Natural killer cell (primary cell): ENCODE measurements around the gene NAA10. TPM values are rescaled to one million over a fixed set of nuclear protein-coding genes. Genes with fewer than 3 reads are reported as not detected.

ENCODE experiments used
- ATAC-seq, 3 donors: fragments of 150-1000 bp in 2 of 3; fragments of 200-7000 bp in 1 of 3; cut with Tn5 transposase; 1 replicate in 1 of 3; 2 replicates in 2 of 3; pipeline ENCODE4 v1.10.0; 2021; ENCODE audit warnings: mild to moderate bottlenecking in 2 of 3, moderate library complexity in 2 of 3
- DNase-seq, 2 donors: peaks; one replicate each; pipeline versions ENCODE4 v3.0.0 to v3.0.0-alpha.2; 2013 to 2021; ENCODE audit warnings: mixed read lengths in 1 of 2
- H3K27ac ChIP-seq: one replicate; pipeline ENCODE4 v1.5.1; 2013; ENCODE audit warnings: mild to moderate bottlenecking, low read length
- H3K27me3 ChIP-seq: one replicate; pipeline ENCODE4 v1.6.1; 2013; ENCODE audit warnings: low read length; ENCODE audit not compliant: control insufficient read depth, insufficient read depth
- H3K36me3 ChIP-seq: one replicate; pipeline ENCODE4 v1.6.1; 2013; ENCODE audit warnings: low read length; ENCODE audit not compliant: control insufficient read depth, insufficient read depth
- H3K4me1 ChIP-seq: one replicate; pipeline ENCODE4 v1.6.1; 2013; ENCODE audit warnings: low read length; ENCODE audit not compliant: control insufficient read depth, insufficient read depth
- H3K4me3 ChIP-seq: one replicate; pipeline ENCODE4 v1.5.1; 2013; ENCODE audit warnings: low read length
- H3K9me3 ChIP-seq: one replicate; pipeline ENCODE4 v1.6.1; 2013; ENCODE audit warnings: low read length; ENCODE audit not compliant: control insufficient read depth, insufficient read depth
- H3K27ac Mint-ChIP-seq, 2 donors: one replicate each; pipeline ENCODE4 v1.8.0; 2022; ENCODE audit warnings: mild to moderate bottlenecking in 2 of 2, mixed read lengths in 2 of 2, moderate library complexity in 1 of 2
- H3K27me3 Mint-ChIP-seq, 2 donors: one replicate each; pipeline ENCODE4 v1.8.0; 2022; ENCODE audit warnings: low read depth in 2 of 2, mixed read lengths in 2 of 2
- H3K36me3 Mint-ChIP-seq: one replicate; pipeline ENCODE4 v1.8.0; 2022; ENCODE audit warnings: mixed read lengths
- H3K4me1 Mint-ChIP-seq, 2 donors: one replicate each; pipeline ENCODE4 v1.8.0; 2022; ENCODE audit warnings: mixed read lengths in 2 of 2
- H3K4me3 Mint-ChIP-seq: one replicate; pipeline ENCODE4 v1.8.0; 2022; ENCODE audit warnings: mild to moderate bottlenecking, moderate library complexity, mixed read lengths
- H3K9me3 Mint-ChIP-seq, 2 donors: one replicate each; pipeline ENCODE4 v1.8.0; 2022; ENCODE audit warnings: mixed read lengths in 2 of 2
- CTCF ChIP-seq: fragments of 200-600 bp; IDR thresholded peaks from one replicate; pipeline ENCODE4 v1.8.0; 2022; ENCODE audit warnings: antibody characterized with exemption
- WGBS: methylation state at CpG from one replicate; pipeline ENCODE4 v1.1.7; 2013; ENCODE audit warnings: missing lambda C conversion rate; ENCODE audit not compliant: insufficient coverage; 5-methylcytosine and 5-hydroxymethylcytosine counted together
- intact Hi-C: fragments of 100-400 bp; cut with micrococcal nuclease; formaldehyde crosslinking; loops from one replicate; pipeline ENCODE4 v1.14.2; 2022
- total RNA-seq, 4 donors: library from RNA; stranded (reverse); fragments of 120-200 nt in 1 of 4; gene quantifications; one replicate each; pipeline versions ENCODE4 v1.2.3 to v1.2.4, GENCODE V29; 2013 to 2022

The NAA10 gene
- total RNA-seq, 3 donors from 2014 or later (not counting 1 experiment from before 2014, with no cell fraction given) = 63.4 to 82.3 (median 73.1) TPM

GRCh38 chrX:153952373-153953026 is 17.7 kb upstream of the NAA10 start:
- Mint-ChIP-seq H3K4me3 (no peak overlapping the region), H3K27me3 (no peaks in the 10 kb centered on the region), H3K27ac (no peak overlapping the region), H3K36me3 (no peaks in the 10 kb centered on the region), H3K4me1 (peaks cover 7 to 12% of the 10 kb centered on the region in 2 donors), H3K9me3 (no peaks in the 10 kb centered on the region)
- DNase-seq = no peak
- intact Hi-C loops = loop anchor here (1.0 kb wide), 1 partner anchor 188 kb away; the partner anchor contains the start of gene PLXNB3
- Histone ChIP-seq H3K4me3 (no peak overlapping the region), H3K27me3 (no peaks in the 10 kb centered on the region), H3K9me3 (no peaks in the 10 kb centered on the region), H3K4me1 (peaks cover 35% of the 10 kb centered on the region), H3K27ac (no peak overlapping the region), H3K36me3 (peaks cover 80% of the 10 kb centered on the region)
- TF ChIP-seq CTCF = no peak
- WGBS = 97% methylated on average over 31 of the region's 32 CpGs
- no peak for ATAC-seq

- no peak for ATAC-seq
- H3K27me3 ChIP-seq = no peaks in the 10 kb centered on the region
- H3K36me3 Mint-ChIP-seq = no peaks in the 10 kb centered on the region
- peaks cover 41% of the 10 kb centered on the region for H3K4me1 ChIP-seq
- DNase-seq = no peak
- no peak overlapping the region for H3K4me3 Mint-ChIP-seq
- no peaks in the 10 kb centered on the region for H3K27me3 Mint-ChIP-seq
- H3K9me3 Mint-ChIP-seq = no peaks in the 10 kb centered on the region
- 99% methylated on average over 25 of the region's 28 CpGs for WGBS
- no peak overlapping the region for H3K4me3 ChIP-seq
- H3K36me3 ChIP-seq = peaks cover 73% of the 10 kb centered on the region
- peaks cover 11 to 19% of the 10 kb centered on the region in 2 donors for H3K4me1 Mint-ChIP-seq
- no peak overlapping the region for H3K27ac ChIP-seq
- H3K9me3 ChIP-seq = no peaks in the 10 kb centered on the region
- H3K27ac Mint-ChIP-seq = no peak overlapping the region
- intact Hi-C loops = no loop called here
- TF ChIP-seq CTCF = no peak
Measured at GRCh38 chrX:153951683-153952372, 17.0 kb upstream of the NAA10 start.

- 94% methylated on average over 19 of the region's 19 CpGs for WGBS
- H3K9me3 ChIP-seq = no peaks in the 10 kb centered on the region
- Mint-ChIP-seq H3K9me3 (no peaks in the 10 kb centered on the region), H3K27me3 (no peaks in the 10 kb centered on the region), H3K27ac (no peak overlapping the region), H3K36me3 (no peaks in the 10 kb centered on the region), H3K4me1 (peaks cover 11 to 20% of the 10 kb centered on the region in 2 donors), H3K4me3 (no peak overlapping the region)
- intact Hi-C loops = no loop called here
- no peak for ATAC-seq
- H3K27me3 ChIP-seq = no peaks in the 10 kb centered on the region
- TF ChIP-seq CTCF = no peak
- peaks cover 52% of the 10 kb centered on the region for H3K4me1 ChIP-seq
- no peak overlapping the region for H3K4me3 ChIP-seq
- H3K27ac ChIP-seq = no peak overlapping the region
- H3K36me3 ChIP-seq = peaks cover 58% of the 10 kb centered on the region
- DNase-seq = no peak
Measured at GRCh38 chrX:153950127-153950526, 15.3 kb upstream of the NAA10 start.
